Erythroblast (primary cell): ENCODE results near the gene FRRS1L.

Source experiments
- GATA1 ChIP-seq: IDR thresholded peaks from 2 replicates; pipeline ENCODE4 v1.6.1; 2011; ENCODE audit warnings: low read depth, mild to moderate bottlenecking, control low read depth, low read length, moderate library complexity
- POLR2A ChIP-seq: IDR thresholded peaks from 2 replicates; pipeline ENCODE4 v1.6.1; 2011; ENCODE audit warnings: mild to moderate bottlenecking, low read length

- TF ChIP-seq POLR2A (no peak), GATA1 (no peak)
Observed at GRCh38 chr9:109098960-109099308, 68.1 kb downstream of the FRRS1L start.
